SH-SY5Y (cell line): ENCODE measurements around the gene MACROD2.

Source experiments
- GATA2 ChIP-seq: IDR thresholded peaks from 2 replicates; pipeline ENCODE4 v1.6.1; 2011; ENCODE audit warnings: mild to moderate bottlenecking, low read depth, low read length
- GATA3 ChIP-seq: IDR thresholded peaks from 2 replicates; pipeline ENCODE4 v1.6.1; 2011; ENCODE audit warnings: low read depth, mild to moderate bottlenecking, low read length, moderate library complexity

DNA sequence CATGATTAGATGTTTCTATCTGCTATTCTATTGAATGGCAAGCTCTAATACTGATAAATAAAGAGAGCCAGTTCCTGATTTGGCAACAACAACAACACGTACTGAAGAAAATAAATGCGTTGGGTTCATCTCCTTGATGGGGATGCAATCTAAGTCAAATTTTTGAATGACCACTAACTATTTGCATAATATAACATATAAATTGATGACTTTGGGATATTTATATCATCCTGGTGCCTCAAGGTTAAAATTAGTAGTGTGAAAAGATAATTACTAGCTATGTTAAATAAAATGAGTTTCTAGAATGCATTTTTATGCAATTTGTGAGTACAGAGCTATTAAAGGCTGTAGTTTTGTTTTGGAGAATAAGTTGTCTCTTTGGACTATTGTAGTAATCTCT, 1681.5 kb downstream of the MACROD2 start:
- no peak for TF ChIP-seq GATA2
- TF ChIP-seq GATA3, result no peak
